MV-4-11 (cell line): ENCODE measurements around the gene ERBIN.
"Not testable (repeated sequence)": the region's sequence is repeated elsewhere in the genome, so short reads cannot be mapped to it uniquely, and the experiment has no call there.

Experiments
- DNase-seq: peaks from one replicate; lab custom pipeline; 2025; lab: John Stamatoyannopoulos, UW

The ERBIN gene

DNA sequence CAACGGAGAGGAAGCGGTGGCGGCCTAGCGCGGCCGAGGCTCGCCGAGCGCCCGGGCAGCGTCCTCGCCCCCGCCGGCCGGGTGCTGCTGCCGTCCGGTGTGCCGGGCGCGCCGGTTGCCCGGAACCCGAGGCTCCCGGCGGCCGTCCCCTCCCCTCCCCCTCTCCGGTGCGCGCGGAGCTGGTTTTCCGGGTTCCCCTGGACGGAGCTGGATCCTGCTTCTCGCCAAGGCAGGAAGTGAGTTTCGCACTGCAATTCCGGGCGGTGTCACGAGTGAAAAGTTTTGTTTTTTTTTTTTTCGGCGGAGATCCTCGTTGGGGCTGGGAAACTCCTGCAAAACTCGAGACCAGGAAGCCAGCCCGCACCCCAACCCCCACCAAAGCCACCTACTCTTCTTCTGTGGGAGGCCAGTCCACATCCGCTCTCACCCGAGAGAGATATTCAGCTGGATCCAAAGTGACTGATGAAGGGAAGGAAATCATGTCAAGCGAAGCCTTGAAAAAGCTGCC, at the start of gene ERBIN:
TSS of gene ERBIN (plus strand) at position 300 of the 508 bp plus-strand sequence. CDS start 66,144 bp downstream, outside the sequence.
- DNase-seq: peak; percentile 73

- DNase-seq: no peak
Measured at GRCh38 chr5:65876970-65877369, 49.4 kb upstream of the ERBIN start.

DNA sequence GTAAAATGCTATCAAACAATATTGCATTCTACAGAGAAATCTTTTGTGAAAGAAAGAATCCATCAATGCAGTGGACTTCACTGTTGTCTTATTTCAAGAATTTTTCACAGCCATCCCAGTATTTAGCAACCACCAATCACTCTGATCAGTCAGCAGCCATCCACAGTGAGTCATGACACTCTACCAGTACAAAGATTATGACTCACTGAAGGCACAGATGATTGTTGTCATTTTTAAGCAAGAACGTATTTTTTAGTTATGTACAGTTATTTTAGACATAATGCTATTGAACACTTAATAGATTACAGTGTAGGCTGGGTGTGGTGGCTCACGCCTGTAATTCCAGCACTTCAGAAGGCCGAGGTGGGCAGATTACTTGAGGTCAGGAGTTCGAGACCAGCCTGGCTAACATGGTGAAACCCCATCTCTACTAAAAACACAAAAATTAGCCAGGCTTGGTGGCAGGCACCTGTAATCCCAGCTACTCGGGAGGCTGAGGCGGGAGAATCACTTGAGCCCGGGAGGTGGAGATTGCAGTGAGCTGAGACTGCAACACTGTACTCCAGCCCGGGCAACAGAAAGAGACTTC, 46.6 kb upstream of the ERBIN start:
- DNase-seq: peak; percentile 75

DNA sequence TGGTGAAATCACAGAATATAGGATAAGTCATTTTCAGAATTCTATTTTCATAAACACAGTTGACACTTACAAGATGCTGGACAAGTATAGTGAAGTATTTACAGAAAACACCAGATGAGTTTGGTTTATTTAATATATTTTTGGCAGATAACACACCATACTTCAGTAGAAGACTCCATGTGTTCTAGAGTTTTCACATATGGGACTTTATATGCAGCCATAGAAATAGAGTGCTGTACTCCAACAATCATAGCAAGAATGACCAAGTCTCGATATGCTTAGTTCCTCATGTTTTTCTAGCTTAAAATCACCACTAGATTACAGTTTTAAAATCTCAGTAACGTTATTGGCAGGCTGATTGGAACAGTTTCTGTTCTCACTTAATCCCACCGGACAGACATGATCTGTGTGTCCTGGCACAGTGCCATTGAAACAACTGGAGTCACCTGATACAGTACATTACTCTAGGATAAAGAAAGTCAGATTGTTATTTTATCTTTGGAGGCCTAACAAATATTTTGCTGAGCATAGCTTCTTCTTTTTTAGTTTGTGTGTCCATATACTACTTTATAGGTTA, 45.8 kb upstream of the ERBIN start:
- DNase-seq: no peak

GRCh38 chr5:65882278-65882677, 44.1 kb upstream of the ERBIN start:
- DNase-seq: no peak

- no peak for DNase-seq
Measured at GRCh38 chr5:65883461-65883860, 42.9 kb upstream of the ERBIN start.

DNA sequence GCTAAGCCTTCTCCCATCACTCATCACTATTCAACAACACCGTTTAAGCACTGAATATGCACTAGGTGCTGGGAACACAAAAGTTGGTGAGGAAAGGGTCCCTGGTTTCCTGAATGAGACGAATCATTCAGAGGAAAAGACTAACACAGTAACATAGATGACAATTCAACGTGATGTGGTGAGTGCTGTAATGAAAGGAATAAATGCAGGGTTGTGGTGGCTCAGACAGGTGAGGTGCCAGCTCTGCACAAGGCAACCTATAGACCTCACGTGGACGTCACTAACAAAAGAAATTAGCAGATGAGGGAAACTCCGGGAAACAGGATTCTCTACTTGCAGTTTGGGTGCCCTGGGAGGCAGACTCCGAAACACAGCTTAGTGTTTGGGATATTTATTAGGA, 40.0 kb upstream of the ERBIN start:
- no peak for DNase-seq

GRCh38 chr5:65892024-65892423, 34.4 kb upstream of the ERBIN start:
- not testable (repeated sequence) for DNase-seq

DNA sequence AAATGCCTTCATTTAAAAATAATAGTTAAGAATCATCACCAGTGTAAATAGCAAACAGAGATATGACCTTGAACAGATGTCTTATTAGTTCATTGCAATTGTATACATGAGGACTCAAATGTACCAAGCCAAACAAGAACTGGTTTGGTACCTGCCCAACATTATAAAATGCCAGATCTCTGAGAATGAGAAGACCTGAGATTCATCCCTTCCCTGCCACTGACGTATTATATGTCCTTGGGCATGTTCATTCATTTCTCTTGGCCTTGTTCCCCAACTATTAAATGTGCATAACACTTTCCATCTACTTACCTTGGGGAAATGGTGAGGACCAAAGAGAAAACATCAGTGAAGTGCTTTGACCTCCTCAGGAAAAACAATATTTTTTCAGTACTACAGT, 33.6 kb upstream of the ERBIN start:
- DNase-seq: no peak

DNA sequence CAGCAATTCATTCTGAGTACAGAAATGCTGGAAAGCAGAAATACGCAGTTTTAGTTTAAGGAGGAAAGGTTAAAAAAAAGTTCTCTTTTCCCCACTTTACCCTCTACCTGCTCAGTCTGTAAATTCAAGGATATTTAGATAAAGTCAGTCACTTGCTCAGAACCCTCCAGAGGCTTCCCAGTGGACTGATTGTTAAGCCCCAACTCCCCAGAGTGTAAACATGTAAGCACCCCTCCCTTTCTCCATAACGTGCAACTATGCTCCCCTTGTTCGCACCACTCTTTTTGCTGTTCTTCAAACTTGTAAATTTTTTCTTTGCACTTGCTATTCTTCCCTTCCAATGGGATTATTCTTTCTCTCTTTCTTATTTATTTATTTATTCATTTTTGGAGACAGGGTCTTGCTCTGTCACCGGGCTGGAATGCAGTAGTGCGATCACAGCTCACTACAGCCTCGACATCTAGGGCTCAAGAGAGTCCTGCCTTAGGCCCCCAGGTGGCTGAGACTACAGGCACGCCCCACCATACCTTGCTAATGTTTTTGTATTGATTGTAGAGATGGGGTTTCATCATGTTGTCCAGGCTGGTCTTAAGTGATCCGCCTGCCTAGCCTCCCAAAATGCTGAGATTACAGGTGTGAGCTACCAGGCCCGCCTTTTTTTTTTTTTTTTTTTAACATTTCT, 32.5 kb upstream of the ERBIN start:
- no peak for DNase-seq

DNA sequence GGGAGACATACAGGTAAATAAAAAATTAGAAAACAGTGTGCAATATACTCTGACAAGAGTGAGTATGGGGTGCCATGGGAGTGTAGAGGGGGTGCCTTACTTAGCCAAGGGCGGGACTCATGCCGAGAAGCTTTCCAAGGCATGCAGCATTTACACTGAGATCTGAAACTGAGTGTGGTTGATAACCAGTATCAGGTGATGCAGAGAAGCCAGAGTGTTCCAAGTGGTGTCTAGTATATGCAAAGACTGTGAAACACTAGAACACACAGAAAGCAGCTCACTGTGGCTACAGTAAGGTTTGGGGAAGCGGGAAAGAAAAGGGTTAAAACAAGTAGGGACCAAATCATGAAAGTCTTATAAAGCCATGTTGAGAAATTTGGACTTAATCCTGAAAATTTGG, 30.5 kb upstream of the ERBIN start:
- DNase-seq: no peak

DNA sequence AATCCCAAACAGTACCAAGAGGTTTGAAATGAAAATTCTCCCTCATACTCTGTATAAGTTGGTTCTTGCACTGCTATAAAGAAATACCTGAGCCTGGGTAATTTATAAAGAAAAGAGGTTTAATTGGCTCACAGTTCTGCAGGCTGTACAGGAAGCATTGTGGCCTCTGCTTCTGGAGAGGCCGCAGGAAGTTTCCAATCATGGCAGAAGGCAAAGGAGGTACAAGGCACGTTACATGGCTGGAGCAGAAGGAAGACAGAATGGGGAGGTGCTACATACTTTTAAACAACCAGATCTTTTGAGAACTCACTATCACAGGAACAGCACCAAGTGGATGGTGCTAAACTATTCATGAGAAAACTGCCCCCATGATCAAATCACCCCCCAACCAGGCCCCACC, 25.6 kb upstream of the ERBIN start:
- DNase-seq: no peak

- DNase-seq: no peak
Measured at GRCh38 chr5:65902104-65902503, 24.3 kb upstream of the ERBIN start.

GRCh38 chr5:65903581-65903980, 22.8 kb upstream of the ERBIN start:
- no peak for DNase-seq

- no peak for DNase-seq
Measured at GRCh38 chr5:65906256-65906655, 20.1 kb upstream of the ERBIN start.

DNA sequence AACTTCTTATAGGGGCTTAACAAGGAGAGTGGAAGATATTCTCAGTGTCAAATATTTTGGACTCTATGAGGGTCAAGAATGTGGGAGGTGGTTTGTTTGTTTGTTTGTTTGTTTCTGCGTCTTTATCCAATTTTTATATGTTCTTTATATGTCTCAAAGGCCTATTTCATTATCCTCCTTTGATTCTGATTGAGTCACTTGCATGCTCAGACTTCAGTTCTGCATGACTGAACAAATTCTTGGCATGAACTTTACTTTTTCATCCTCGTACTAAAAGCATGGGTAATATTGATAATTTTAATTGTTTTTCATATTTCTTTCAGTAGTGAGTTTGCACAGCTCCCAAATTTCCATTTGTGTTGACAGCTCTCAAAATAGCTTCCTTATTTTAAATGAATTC, 19.2 kb upstream of the ERBIN start:
- no peak for DNase-seq

GRCh38 chr5:65910711-65911110, 15.7 kb upstream of the ERBIN start:
- peak; percentile 45 for DNase-seq

GRCh38 chr5:65912311-65912710, 14.1 kb upstream of the ERBIN start:
- no peak for DNase-seq

- DNase-seq: no peak
Measured at GRCh38 chr5:65913519-65913918, 12.9 kb upstream of the ERBIN start.

GRCh38 chr5:65914641-65915196, 11.7 kb upstream of the ERBIN start:
- DNase-seq: no peak

GRCh38 chr5:65915661-65916060, 10.7 kb upstream of the ERBIN start:
- DNase-seq: not testable (repeated sequence)

- DNase-seq: no peak
Measured at GRCh38 chr5:65916066-65916465, 10.3 kb upstream of the ERBIN start.

- DNase-seq: peak; percentile 42
Measured at GRCh38 chr5:65916636-65917035, 9.7 kb upstream of the ERBIN start.
